NCI-H1694 (cell line): ENCODE results near the gene ZNHIT1.
"Not testable (repeated sequence)": the region's sequence is repeated elsewhere in the genome, so short reads cannot be mapped to it uniquely, and the experiment has no call there.

ENCODE experiments used
- DNase-seq: peaks from one replicate; lab custom pipeline; 2025; lab: John Stamatoyannopoulos, UW

Gene ZNHIT1

DNA sequence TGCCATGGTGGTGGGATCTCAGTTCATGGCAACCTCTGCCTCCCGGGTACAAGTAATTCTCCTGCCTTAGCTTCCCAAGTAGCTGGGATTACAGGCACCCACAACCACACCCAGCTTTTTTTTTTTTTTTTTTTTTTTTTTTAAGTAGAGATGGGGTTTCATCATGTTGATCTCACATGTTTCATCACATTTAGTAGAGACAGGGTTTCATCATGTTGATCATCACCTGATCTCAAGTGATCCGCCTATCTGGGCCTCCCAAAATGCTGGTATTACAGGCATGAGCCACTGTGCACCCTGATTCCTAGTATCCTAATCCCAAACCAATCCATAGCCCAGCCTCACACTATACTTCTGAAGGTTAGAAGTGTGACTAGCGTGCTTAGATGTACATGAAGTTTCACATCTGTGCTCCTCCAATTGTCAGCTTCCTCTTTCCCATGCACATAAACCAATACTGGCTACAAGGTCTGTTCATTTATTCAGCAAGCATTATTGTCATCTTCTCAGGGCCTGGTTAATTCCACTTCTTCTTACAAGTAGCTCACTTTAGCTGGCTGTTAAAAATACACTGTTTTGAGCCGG, 31.0 kb upstream of the ZNHIT1 start:
- DNase-seq, result no peak

DNA sequence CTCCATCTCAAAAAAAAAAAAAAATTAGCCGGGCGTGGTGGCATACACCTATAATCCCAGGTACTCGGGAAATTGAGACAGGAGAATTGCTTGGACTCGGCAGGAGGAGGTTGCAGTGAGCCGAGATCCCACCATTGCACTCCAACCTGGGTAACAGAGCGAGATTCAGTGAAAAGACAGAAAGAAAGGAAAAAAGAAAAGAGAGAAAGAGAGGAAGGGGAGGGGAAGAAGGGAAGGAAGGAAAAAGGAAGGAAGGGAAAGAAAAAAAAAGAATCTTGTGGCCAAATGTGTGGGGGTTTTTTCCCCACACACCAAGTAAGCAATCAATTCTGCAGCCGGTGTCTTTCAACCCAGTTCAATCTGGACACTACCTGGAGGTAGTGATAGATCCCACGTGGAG, 28.9 kb upstream of the ZNHIT1 start:
- DNase-seq, result no peak

DNA sequence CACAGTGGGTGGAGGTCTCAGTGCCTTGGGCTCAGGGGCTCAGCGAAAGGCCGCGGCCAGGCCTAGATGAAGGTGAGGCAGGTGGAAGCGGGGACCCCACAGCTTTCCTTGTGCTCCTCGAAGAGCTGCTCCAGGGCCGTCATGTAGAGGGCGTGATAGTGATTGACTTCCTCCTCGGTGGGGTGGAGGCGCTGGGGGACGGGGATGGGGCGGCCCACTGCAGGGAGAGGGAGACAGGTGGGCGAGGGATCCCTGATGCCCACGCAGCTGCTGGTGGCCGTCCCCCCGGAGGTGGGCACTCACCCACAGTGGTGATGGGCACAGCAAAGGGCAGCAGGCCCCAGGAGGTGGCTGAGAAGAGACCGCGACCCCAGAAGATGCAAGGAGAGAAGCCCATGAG, 22.1 kb upstream of the ZNHIT1 start:
- no peak for DNase-seq

DNA sequence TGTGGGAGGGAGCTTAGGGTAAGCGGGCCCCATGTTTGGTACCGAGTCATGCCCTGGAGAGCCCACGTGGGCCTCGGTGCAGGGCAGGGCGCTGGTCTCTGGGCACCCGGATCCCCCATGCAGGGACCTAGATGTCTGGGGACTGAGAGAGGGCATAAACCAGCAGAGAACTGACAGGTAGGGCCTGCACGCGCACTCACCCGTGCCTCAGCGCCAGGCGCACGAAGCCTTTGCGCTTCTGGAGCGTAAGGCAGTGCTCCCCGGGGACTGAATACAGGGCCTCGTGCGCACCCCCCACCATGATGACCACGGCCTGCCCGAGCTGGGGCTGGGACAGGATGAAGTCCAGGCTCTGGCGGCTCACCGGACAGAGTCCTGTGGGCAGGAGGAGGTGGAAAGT, 20.0 kb upstream of the ZNHIT1 start:
- DNase-seq, result no peak

DNA sequence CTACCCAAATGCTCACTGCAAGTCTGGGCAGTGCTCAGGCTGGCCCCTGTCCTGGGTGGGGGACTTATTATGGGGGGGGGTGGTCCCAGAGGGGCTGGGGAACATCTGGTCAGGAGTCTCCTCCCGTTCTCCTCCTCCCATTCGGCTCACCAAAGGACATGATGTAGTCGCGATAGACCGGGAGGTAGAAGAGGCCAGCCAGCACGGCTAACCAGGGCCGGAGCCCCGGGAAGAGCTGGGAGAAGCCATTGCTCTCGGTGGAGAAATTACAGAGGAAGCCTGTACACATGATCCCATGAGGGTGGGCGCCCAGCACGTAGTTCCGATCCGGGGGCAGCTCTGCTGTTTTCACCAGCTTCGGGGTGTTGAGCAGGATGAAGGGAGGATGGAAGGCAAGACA, 19.5 kb upstream of the ZNHIT1 start:
- no peak for DNase-seq

DNA sequence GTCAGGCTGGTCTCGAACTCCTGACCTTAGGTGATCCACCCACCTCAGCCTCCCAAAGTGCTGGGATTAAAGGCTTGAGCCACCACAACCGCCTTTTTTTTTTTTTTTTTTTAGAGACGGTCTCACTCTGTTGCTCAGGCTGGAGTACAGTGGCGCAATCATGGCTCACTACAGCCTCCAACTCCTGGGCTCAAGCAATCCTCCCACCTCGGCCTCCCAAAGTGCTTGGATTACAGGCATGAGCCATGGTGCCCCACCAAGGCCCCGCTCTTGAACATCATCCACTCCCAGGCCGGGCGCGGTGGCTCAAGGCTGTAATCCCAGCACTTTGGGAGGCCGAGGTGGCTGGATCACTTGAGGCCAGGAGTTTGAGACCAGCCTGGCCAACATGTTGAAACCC, 18.4 kb upstream of the ZNHIT1 start:
- not testable (repeated sequence) for DNase-seq

DNA sequence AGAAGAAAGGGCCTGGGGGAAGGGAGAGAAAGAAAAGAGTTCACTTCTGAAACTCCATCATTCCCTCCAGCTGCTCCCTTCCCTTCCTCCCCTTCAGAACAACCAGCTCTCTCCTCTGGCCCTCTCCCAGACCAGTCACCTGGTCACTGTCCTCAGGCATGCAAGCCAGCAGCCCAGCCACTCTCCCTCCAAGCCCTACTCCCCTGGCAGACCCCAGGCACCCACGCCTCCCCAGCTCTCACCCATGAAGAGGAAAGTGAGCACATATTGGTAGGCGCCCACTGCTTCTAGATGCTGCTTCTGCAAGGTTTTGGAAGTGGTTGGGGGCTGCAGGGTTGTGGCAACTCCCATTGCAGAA, 17.5 kb upstream of the ZNHIT1 start:
- no peak for DNase-seq

DNA sequence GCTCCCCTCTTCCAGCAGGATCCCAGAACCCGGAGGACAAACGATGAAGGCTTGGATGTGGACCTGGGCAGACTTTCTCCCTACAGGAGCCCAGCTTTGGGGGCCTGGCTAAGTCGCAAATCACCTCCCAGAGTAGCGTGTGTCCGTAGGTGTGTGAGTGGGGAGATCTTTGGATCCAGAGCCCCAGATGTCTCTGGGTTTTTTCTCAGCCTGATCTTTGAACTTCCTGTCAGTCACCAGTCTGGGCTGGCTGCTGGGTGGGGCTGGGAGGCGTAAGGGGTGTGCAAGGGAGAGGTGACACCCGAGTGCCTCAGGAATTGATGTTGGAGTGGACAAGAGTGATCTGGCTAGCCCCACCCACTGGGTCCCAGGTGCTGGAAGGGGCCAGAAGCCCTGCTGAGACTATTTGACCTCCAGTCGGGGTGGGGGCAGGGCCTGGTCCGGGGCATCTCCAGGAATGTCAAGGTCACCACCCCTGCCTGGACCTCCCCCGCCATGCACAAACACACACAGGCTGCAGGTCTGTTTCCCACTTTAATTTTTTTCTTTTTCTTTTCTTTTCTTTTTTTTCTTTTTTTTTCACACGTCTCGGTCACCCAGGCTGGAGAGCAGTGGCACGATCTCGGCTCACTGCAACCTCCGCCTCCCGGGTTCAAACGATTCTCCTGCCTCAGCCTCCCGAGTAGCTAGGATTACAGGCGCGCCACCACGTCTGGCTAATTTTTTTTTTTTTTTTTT, 16.9 kb upstream of the ZNHIT1 start, which contains the start of gene MOGAT3:
Gene MOGAT3, minus strand, starts transcription at position 175 of the 738 bp plus-strand sequence. CDS start 182 bp downstream, outside the sequence.
- DNase-seq, result no peak

DNA sequence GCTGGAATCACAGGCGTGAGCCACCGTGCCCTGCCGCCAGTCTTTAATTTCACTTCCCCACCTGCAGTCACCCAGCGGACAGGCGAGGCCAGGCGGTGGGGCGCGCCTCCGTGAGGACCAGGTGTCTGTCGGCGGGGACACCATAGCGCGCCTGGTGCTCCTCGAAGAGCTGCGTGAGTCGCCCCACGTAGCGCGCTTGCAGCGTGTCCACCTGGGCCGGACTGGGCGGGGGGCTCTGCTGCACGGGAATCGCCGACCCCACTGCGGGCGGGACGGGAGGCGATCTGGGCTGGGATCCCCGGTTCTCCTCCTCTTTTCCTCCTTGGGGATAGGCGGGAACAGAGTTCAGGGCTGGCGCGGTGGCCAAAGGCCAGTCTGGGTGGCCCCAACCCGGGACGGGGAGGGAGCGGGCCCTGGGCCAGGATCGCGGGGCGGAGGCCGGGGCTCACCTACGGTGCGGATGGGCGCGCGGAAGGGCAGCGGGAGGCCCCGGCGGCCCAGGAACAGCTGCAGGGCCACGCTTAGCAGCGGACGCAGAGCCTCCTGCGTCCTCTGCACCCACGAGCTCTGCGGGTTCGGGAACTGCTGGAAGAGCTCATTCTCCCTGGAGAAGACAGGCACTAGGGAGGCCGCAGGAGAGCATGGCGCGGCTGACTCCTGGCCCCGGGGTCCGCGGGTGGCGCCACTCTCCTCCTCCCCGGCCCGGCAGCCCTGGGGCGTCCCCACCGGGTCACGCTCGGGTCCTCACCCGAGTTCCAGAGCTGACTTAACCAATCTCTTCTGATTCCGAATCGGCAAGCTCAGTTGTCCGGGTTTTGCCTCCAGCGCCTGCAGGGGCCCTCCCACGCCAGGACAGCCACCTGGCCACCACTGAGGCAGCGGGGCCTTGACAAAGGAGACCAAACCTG, 16.0 kb upstream of the ZNHIT1 start:
- no peak for DNase-seq

DNA sequence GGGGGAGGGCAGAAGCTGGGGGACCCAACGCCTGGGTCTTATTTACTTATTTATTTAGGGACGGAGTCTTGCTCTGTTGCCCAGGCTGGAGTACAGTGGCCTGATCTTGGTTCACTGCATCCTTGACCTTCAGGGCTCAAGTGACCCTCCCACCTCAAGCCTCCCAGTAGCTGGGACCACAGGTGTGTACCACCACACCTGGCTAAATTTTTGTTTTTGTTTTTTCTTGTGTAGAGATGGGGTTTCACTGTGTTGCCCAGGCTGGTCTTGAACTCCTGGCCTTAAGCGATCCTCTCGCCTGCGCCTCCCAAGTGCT, 15.4 kb upstream of the ZNHIT1 start:
- DNase-seq, result no peak

DNA sequence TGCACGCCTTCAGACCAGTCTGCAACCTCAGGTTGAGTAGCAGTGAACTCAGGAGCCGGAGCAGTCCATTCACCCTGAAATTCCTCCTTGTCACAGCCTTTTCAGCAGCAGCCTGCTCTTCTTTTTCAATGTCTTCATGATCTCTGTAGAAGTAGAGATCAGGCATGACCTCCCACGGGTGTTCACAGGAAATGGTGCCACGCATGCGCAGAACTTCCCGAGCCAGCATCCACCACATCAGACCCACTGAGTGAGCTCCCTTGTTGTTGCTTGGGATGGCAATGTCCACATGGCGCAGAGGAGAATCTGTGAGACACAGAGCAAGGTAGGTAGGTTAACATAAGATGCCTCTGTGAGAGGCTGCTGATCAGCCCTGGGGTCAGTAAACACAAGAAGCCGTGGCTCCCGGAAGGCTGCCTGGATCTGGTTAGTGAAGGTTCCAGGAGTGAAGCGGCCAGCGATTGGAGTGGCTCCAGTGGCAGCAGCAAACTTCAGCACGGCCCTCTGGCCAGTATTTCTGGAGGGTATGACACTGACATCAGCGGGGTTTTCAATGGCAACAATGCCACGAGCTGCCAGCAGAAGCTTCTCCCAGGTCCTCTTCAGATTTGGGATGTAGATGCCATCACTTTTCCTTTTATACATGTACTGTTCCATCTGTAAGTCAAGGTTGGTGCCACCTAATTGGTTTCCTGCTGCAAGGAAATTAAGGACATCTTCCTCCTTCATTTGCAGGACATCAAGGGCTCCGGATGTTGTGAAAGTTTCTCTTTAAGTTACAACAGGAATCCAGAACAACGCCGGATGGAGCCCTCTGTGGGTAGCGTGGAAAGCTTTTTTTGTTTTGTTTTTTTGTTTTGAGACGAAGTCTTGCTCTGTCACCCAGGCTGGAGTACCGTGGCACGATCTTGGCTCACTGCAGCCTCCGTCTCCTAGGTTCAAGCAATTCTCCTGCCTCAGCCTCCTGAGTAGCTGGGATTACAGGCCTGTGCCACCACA, 13.9 kb upstream of the ZNHIT1 start:
- DNase-seq, result not testable (repeated sequence)

DNA sequence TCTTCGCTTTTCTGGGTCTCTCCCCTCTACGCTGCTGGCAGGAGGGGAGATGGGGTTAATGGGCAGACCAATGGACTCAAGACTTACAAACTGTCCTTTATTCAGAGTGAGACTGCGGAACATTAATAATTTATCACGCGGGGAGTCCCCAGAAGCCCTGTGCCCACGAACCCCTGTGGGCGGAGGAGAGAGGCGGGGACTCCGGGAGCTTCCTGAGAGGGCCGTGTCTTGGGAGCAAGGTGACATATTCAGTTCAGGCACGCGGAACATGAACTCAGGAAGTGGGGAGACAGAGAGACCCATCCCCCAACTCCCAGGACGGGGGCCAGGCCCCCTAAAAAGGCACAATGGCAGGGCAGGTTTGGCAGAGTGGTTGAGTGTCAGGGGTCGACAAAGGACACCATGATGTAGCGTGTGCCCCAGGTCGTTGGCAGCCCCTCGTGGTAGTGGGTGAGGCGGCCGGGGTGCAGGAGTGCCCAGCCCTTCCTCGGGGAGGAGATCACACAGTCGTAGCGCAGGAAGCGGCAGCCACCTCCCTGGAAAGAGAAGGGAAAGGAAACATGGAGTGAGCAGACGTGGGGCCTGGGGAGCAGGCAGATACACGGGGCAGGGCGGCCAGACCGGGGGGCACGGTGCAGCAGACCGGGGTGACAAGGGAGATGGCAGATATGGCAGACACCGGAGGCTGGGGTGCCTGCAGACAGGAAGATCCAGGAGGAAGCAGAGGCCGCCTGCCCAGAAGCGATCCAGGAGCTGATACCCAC, 11.9 kb upstream of the ZNHIT1 start:
- DNase-seq, result no peak

DNA sequence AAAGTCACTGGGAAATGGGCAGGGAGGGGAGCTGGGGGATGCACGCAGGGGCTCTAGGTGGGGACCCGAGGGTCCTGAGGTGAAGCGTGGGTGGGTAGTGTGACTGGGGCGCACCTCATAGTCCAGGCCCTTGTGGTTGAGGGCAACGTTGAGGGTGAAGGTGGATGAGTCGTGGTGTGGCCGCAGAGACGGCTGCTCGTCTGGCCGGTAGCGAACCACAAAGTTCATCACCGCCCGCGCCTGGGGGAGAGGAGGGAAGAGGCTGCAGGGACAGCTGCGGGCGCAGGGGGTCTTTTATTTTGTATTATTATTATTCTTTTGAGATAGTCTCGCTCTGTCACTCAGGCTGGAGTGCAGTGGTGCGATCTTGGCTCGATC, 11.3 kb upstream of the ZNHIT1 start:
- DNase-seq, result no peak

DNA sequence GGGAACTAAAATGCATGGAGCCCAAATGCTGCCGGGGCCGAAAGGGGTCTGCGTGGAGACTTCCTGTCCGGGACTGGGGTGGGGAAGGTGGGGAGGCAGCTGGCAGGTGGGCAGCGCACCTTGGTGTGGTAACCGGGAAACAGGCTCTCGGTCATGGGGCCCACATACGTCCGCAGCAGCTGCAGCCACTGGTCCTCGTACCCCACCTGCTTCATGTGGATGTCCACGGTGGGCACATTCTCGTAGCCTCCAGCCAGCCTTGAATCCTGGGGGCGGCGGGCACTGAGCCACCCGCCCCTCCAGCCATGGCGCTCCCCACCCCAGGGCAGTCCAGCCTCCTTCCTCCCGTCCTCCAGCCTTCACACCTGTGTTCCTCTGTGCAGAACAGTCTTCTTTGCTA, 10.5 kb upstream of the ZNHIT1 start:
- no peak for DNase-seq

DNA sequence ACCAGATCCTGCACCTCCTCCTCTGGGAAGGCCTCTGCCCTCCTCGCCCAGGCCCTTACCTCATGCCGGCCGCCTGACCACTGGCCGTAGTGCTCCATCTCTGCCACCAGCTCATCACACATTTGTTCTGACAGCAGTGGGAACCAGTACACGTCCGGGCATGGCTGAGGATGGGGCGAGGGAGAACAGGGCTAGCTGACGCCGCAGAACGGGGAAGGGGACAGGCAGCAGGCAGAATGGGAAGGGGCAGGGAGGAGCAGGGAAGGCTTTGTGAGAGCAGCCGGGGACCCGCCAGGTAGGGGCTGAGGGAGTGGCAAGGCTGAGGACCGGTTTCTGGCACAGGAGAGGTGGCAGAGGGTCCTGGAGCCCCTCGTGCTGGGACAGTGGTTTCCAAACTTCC, 9.2 kb upstream of the ZNHIT1 start:
- no peak for DNase-seq

DNA sequence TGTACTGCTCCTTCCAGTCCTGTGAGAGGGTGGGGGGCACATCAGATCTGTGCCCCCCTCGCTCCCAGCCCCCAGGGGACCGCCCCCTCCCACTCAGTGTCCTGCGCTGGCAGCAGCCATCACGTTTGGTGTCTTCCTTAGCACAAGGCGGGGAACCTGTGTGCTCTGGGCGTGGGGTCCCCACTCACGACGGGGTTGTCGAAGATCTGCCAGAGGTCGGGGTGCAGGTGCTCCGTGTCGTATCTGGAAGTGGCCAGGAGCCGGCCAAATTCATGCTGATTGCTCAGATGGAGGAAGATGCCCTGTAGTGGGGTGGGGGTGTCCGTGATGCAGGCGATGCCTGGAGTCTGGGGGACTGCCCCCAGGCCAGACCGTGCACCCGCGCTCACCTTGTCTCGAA, 7.8 kb upstream of the ZNHIT1 start:
- no peak for DNase-seq

DNA sequence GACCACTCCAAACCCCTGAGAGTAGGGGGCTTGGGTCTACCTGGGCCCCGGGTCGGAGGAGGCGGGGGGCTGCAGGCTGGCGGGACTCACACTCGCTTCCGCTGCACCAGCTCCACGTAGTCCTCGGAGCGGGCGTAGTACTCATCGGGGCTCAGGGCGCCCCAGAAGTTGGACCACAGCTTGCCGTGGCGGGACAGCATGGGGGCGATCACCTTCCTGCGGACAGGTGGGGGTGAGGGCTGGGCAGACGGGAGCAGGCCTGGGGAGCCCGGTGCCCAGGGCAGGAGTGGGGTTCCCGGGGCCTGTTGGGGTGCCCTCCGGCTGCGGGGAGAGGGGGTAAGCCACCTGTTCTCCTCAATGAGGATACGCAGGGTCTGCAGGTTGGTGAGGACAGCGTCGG, 6.5 kb upstream of the ZNHIT1 start:
- DNase-seq, result no peak

DNA sequence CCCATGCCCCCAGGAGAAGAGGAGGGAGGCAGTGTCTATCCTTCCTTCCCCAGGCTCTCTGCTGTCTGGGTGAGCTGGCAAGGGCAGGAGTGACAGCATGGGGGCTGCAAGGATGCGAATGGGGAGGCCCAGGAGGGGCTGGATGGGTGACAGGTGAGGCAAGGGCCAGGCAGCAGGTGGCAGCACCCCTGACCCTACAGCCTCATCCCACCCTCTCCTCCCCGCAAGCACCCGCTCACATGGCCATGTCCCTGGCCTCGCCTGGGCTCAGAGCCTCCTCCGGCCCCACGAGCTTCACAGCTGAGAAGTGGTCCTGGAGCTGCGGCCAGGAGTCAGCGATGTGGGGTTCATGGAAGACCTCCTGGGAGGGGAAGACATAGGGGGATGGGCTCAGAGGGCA, 6.0 kb upstream of the ZNHIT1 start:
- DNase-seq, result no peak

DNA sequence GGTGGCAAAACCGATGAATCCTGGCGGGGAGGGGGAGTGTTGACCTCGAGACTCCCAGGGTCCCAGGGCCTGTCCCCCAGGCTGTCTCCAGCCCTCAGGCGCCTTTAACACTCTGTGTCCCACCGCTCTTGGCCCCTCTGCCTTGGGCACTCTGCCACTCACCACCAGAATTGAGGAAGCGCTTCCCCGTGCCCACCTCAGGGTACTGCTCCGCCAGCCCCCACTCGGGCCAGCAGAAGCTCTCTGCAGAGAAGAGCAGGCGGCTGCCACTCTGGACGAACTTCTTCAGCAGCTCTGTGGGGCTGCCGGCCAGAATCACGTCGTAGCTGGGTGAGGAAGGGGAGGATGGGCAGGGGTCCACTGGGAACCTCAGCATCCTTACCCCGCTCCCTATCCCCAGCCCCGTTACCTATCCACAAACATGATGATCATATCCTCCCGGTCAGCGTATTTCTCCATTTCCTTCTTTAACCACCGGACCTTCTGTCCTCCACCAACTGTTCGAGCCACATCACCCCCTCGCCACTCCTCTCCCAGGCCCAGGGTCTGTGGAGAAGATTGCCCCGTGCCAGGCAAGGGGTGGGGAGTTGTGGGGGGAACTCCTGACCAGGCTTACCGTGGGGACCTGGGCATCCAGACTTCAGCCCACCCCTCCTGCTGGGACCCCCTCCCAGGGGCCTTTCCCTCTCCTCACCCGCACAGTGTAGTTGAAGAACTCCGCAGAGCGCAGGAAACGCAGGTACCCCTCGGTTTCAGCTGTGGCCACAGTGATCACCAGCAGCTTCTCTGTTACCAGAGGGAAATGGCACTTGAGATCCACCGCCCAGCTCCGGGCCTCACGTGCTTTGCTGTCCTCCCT, 1.7 kb upstream of the ZNHIT1 start:
- no peak for DNase-seq

DNA sequence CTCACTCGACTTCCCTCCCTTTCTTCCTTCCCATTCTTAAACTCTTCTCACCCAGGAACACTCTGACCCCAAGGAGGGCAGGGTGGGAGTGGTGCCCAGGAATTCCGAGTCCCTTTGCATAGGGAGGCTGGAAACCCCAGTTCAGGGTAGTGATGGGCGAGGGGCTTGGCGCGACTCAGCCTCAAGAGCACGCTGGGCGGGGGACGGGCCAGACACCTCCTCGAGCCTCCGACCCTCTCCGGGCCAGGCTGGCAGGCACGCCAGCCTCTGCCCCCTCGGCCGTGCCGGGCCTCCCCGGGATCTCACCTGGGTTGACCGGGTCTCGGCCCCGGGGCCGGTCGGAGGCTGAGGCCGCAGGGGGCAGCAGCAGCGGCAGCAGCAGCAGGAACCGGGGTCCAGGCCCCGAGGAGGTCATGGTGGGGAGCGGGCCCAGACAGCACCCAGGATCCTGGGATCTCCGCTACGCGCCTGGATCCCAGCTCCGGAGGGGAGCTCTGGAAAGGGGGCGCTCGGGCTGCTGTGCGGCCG, 1.0 kb upstream of the ZNHIT1 start:
- DNase-seq, result no peak
